Large intestine (tissue), 3 donors: Measurements from ENCODE around the gene CCDC88C. TPM values are rescaled to one million over a fixed set of nuclear protein-coding genes. Genes with fewer than 3 reads are reported as not detected.

Experiments used
- DNase-seq, 2 donors: peaks; one replicate each; pipeline versions ENCODE4 v3.0.0 to v3.0.0-alpha.2; 2013
- H3K27ac ChIP-seq: one replicate; pipeline ENCODE4 v1.5.1; 2013; ENCODE audit warnings: low read length
- H3K27me3 ChIP-seq: 2 replicates; pipeline ENCODE4 v1.6.1; 2013; ENCODE audit warnings: low read length; ENCODE audit not compliant: control insufficient read depth, insufficient read depth
- H3K36me3 ChIP-seq: 2 replicates; pipeline ENCODE4 v1.6.1; 2013; ENCODE audit warnings: low read length; ENCODE audit not compliant: control insufficient read depth, insufficient read depth
- H3K4me1 ChIP-seq: one replicate; pipeline ENCODE4 v1.6.1; 2013; ENCODE audit warnings: low read length; ENCODE audit not compliant: control insufficient read depth, insufficient read depth
- H3K4me3 ChIP-seq: one replicate; pipeline ENCODE4 v1.5.1; 2013; ENCODE audit warnings: low read length
- H3K9me3 ChIP-seq: one replicate; pipeline ENCODE4 v1.6.1; 2013; ENCODE audit warnings: mild to moderate bottlenecking, low read depth, low read length, moderate library complexity; ENCODE audit not compliant: control insufficient read depth
- WGBS: methylation state at CpG from one replicate; pipeline ENCODE4 v1.1.5; 2013; ENCODE audit warnings: low lambda C conversion rate; ENCODE audit not compliant: insufficient coverage; 5-methylcytosine and 5-hydroxymethylcytosine counted together
- polyA plus RNA-seq: library from polyadenylated mRNA; unstranded; fragments of 120-200 nt; gene quantifications from one replicate; pipeline ENCODE4 v1.2.1, GENCODE V29; 2013

Gene CCDC88C
- polyA plus RNA-seq, 1 donor = 28.0 TPM

- H3K4me1 ChIP-seq = peaks cover 9% of the 10 kb centered on the region
- WGBS = no CpG with 5 or more reads among the region's 13 CpGs
- DNase-seq = peak in 1 of 2 donors; percentile 42
These were observed 29.1 kb downstream of the CCDC88C start for GRCh38 chr14:91388551-91388975.

GRCh38 chr14:91387951-91388381 is 29.7 kb downstream of the CCDC88C start:
- H3K9me3 ChIP-seq = no peaks in the 10 kb centered on the region
- H3K36me3 ChIP-seq = no peaks in the 10 kb centered on the region
- H3K27me3 ChIP-seq = no peaks in the 10 kb centered on the region
- peaks cover 8% of the 10 kb centered on the region for H3K4me1 ChIP-seq
- no CpG with 5 or more reads among the region's 10 CpGs for WGBS
- peak overlapping the region; percentile 22 for H3K27ac ChIP-seq
- DNase-seq = no peak
- H3K4me3 ChIP-seq = no peak overlapping the region

More at GRCh38 chr14:91388551-91388975, 29.1 kb downstream of the CCDC88C start:
- no peaks in the 10 kb centered on the region for H3K27me3 ChIP-seq
- peak overlapping the region; percentile 22 for H3K27ac ChIP-seq
- H3K36me3 ChIP-seq = no peaks in the 10 kb centered on the region
- H3K9me3 ChIP-seq = no peaks in the 10 kb centered on the region
- no peak overlapping the region for H3K4me3 ChIP-seq

GRCh38 chr14:91387169-91387835 is 30.3 kb downstream of the CCDC88C start:
- no peaks in the 10 kb centered on the region for H3K27me3 ChIP-seq
- H3K4me3 ChIP-seq = no peak overlapping the region
- WGBS = no CpG with 5 or more reads among the region's 19 CpGs
- no peak overlapping the region for H3K27ac ChIP-seq
- no peaks in the 10 kb centered on the region for H3K36me3 ChIP-seq
- H3K9me3 ChIP-seq = no peaks in the 10 kb centered on the region
- no peak for DNase-seq
- peaks cover 6% of the 10 kb centered on the region for H3K4me1 ChIP-seq

GRCh38 chr14:91385697-91386096 is 31.9 kb downstream of the CCDC88C start:
- no peaks in the 10 kb centered on the region for H3K9me3 ChIP-seq
- H3K27ac ChIP-seq = no peak overlapping the region
- DNase-seq = no peak
- H3K4me1 ChIP-seq = peaks cover 6% of the 10 kb centered on the region
- no peaks in the 10 kb centered on the region for H3K27me3 ChIP-seq
- no peak overlapping the region for H3K4me3 ChIP-seq
- H3K36me3 ChIP-seq = no peaks in the 10 kb centered on the region

GRCh38 chr14:91385224-91385623 is 32.4 kb downstream of the CCDC88C start:
- no peaks in the 10 kb centered on the region for H3K9me3 ChIP-seq
- peaks cover 6% of the 10 kb centered on the region for H3K4me1 ChIP-seq
- no peak overlapping the region for H3K27ac ChIP-seq
- WGBS = no CpG with 5 or more reads among the region's 9 CpGs
- no peak overlapping the region for H3K4me3 ChIP-seq
- no peak for DNase-seq
- H3K36me3 ChIP-seq = no peaks in the 10 kb centered on the region
- no peaks in the 10 kb centered on the region for H3K27me3 ChIP-seq

- no peak overlapping the region for H3K27ac ChIP-seq
- DNase-seq = no peak
- H3K27me3 ChIP-seq = no peaks in the 10 kb centered on the region
- peaks cover 15% of the 10 kb centered on the region for H3K4me1 ChIP-seq
- no peaks in the 10 kb centered on the region for H3K9me3 ChIP-seq
- WGBS = no CpG with 5 or more reads among the region's 7 CpGs
- no peak overlapping the region for H3K4me3 ChIP-seq
- peaks cover 4% of the 10 kb centered on the region for H3K36me3 ChIP-seq
These were observed 34.2 kb downstream of the CCDC88C start for GRCh38 chr14:91383439-91383838.

- Histone ChIP-seq H3K27ac (no peak overlapping the region), H3K9me3 (no peaks in the 10 kb centered on the region), H3K4me1 (peaks cover 25% of the 10 kb centered on the region), H3K36me3 (peaks cover 4% of the 10 kb centered on the region), H3K27me3 (no peaks in the 10 kb centered on the region), H3K4me3 (no peak overlapping the region)
- WGBS = 100% methylated on average over 1 of the region's 13 CpGs
- DNase-seq = no peak
These were observed 35.6 kb downstream of the CCDC88C start for GRCh38 chr14:91381801-91382670.

GRCh38 chr14:91380610-91381371 is 36.8 kb downstream of the CCDC88C start:
- no peak overlapping the region for H3K4me3 ChIP-seq
- H3K27me3 ChIP-seq = no peaks in the 10 kb centered on the region
- peaks cover 4% of the 10 kb centered on the region for H3K36me3 ChIP-seq
- DNase-seq = no peak
- peaks cover 25% of the 10 kb centered on the region for H3K4me1 ChIP-seq
- no CpG with 5 or more reads among the region's 11 CpGs for WGBS
- no peak overlapping the region for H3K27ac ChIP-seq
- H3K9me3 ChIP-seq = no peaks in the 10 kb centered on the region

GRCh38 chr14:91380123-91380522 is 37.5 kb downstream of the CCDC88C start:
- no peak overlapping the region for H3K27ac ChIP-seq
- no CpG with 5 or more reads among the region's 5 CpGs for WGBS
- DNase-seq = no peak
- no peaks in the 10 kb centered on the region for H3K27me3 ChIP-seq
- H3K4me3 ChIP-seq = no peak overlapping the region
- no peaks in the 10 kb centered on the region for H3K9me3 ChIP-seq
- peaks cover 4% of the 10 kb centered on the region for H3K36me3 ChIP-seq
- peaks cover 25% of the 10 kb centered on the region for H3K4me1 ChIP-seq

GRCh38 chr14:91379579-91379932 is 38.1 kb downstream of the CCDC88C start:
- Histone ChIP-seq H3K4me1 (peaks cover 25% of the 10 kb centered on the region), H3K9me3 (no peaks in the 10 kb centered on the region), H3K27ac (no peak overlapping the region), H3K36me3 (peaks cover 4% of the 10 kb centered on the region), H3K27me3 (no peaks in the 10 kb centered on the region), H3K4me3 (no peak overlapping the region)
- 100% methylated on average over 5 of the region's 13 CpGs for WGBS
- DNase-seq = no peak
